CD4-positive, alpha-beta memory T cell (primary cell): ENCODE results near the gene CD300C. TPM values are rescaled to one million over a fixed set of nuclear protein-coding genes. Genes with fewer than 3 reads are reported as not detected.
"Not testable (repeated sequence)": the region's sequence is repeated elsewhere in the genome, so short reads cannot be mapped to it uniquely, and the experiment has no call there.

Experiments
- CTCF ChIA-PET: fragments of 350-600 bp; sonication (Branson Sonifier 250); formaldehyde crosslinking; loops from one replicate; lab custom pipeline; 2021; ENCODE audit warnings: inconsistent platforms; ENCODE audit not compliant: partially characterized antibody; lab: Charles Lee
- POLR2A ChIA-PET: fragments of 350-600 bp; sonication (Branson Sonifier 250); formaldehyde crosslinking; loops from one replicate; lab custom pipeline; 2021; ENCODE audit not compliant: partially characterized antibody; lab: Charles Lee
- DNase-seq, 5 donors: peaks; one replicate each; pipeline versions ENCODE4 v3.0.0 to v3.0.0-alpha.2; 2020 to 2022; ENCODE audit warnings: mixed read lengths in 1 of 5
- H3K27ac ChIP-seq: one replicate; pipeline ENCODE4 v1.7.0; 2013; ENCODE audit warnings: low read depth, low read length
- H3K27me3 ChIP-seq: 2 replicates; pipeline ENCODE4 v1.7.0; 2013; ENCODE audit warnings: mild to moderate bottlenecking, low read length, moderate library complexity; ENCODE audit not compliant: insufficient read depth
- H3K36me3 ChIP-seq: 2 replicates; pipeline ENCODE4 v1.7.0; 2013; ENCODE audit warnings: mild to moderate bottlenecking, low read length, moderate library complexity; ENCODE audit not compliant: insufficient read depth
- H3K4me1 ChIP-seq: 2 replicates; pipeline ENCODE4 v1.7.0; 2013; ENCODE audit warnings: mild to moderate bottlenecking, low read length, moderate library complexity; ENCODE audit not compliant: insufficient read depth
- H3K4me3 ChIP-seq, 2 donors: one replicate each; pipeline ENCODE4 v1.7.0; 2013; ENCODE audit warnings: low read length in 2 of 2, mild to moderate bottlenecking in 1 of 2
- H3K9me3 ChIP-seq, 2 donors: one replicate each; pipeline ENCODE4 v1.7.0; 2013; ENCODE audit warnings: low read length in 2 of 2, control low read depth in 1 of 2; ENCODE audit not compliant: control insufficient read depth in 1 of 2
- H3K27ac Mint-ChIP-seq, 7 donors: one replicate each; pipeline ENCODE4 v1.8.0; 2020 to 2021; ENCODE audit warnings: mixed read lengths in 7 of 7, mild to moderate bottlenecking in 6 of 7, inconsistent platforms in 3 of 7, moderate library complexity in 3 of 7
- H3K27me3 Mint-ChIP-seq, 2 donors: one replicate each; pipeline ENCODE4 v1.8.0; 2020 to 2021; ENCODE audit warnings: mixed read lengths in 2 of 2
- H3K36me3 Mint-ChIP-seq, 2 donors: one replicate each; pipeline ENCODE4 v1.8.0; 2020 to 2021; ENCODE audit warnings: mixed read lengths in 2 of 2, inconsistent platforms in 1 of 2, mild to moderate bottlenecking in 1 of 2
- H3K4me1 Mint-ChIP-seq, 4 donors: one replicate each; pipeline ENCODE4 v1.8.0; 2020 to 2021; ENCODE audit warnings: mixed read lengths in 4 of 4, mild to moderate bottlenecking in 1 of 4
- H3K4me3 Mint-ChIP-seq, 8 donors: one replicate each; pipeline ENCODE4 v1.8.0; 2020 to 2021; ENCODE audit warnings: mixed read lengths in 8 of 8, mild to moderate bottlenecking in 7 of 8, moderate library complexity in 6 of 8, inconsistent platforms in 3 of 8
- H3K9me3 Mint-ChIP-seq, 8 donors: one replicate each; pipeline ENCODE4 v1.8.0; 2020 to 2021; ENCODE audit warnings: mixed read lengths in 8 of 8, mild to moderate bottlenecking in 5 of 8, inconsistent platforms in 3 of 8, moderate library complexity in 1 of 8
- intact Hi-C: fragments of 100-400 bp; cut with micrococcal nuclease; formaldehyde crosslinking; loops from one replicate; pipeline ENCODE4 v1.15.1; 2023
- polyA plus RNA-seq, 2 donors: library from polyadenylated mRNA; unstranded; fragments of 300-500 nt; fragmentation: Illumina TruSeq; gene quantifications; one replicate each; pipeline ENCODE4 v1.2.3, GENCODE V29; 2021
- total RNA-seq, 2 experiments: library from RNA; stranded (reverse); gene quantifications; one replicate each; pipeline ENCODE4 v1.2.3, GENCODE V29; 2021

CD300C gene
- total and polyA plus RNA-seq, 4 experiments from 2014 or later: not detected

DNA sequence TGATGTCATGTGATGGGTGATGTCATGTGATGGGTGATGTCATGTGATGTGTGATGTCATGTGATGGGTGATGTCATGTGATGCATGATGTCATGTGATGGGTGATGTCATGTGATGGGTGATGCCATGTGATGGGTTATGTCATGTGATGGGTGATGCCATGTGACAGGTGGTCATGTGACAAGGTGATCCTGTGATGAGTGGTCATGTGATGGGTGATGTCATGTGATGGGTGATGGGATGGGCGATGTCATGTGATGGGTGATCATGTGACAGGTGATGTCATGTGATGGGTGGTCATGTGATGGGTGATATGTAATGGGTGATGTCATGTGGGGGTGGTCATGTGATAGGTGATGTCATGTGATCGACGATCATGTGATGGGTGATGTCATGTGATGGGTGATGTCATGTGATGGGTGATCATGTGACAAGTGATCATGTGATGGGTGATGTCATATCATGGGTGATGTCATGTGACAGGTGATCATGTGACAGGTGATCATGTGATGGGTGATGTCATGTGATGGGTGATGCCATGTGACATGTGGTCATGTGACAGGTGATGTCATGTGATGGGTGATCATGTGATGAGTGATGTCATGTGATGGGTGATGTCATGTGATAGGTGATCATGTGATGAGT lies 31.8 kb downstream of the CD300C start:
- H3K27me3 ChIP-seq: no peaks in the 10 kb centered on the region
- no peaks in the 10 kb centered on the region for H3K4me1 ChIP-seq
- H3K27ac Mint-ChIP-seq: peak overlapping the region; percentile 38 to 99 (median 92)
- H3K36me3 ChIP-seq: no peaks in the 10 kb centered on the region
- peaks cover 4 to 24% (median 16%) of the 10 kb centered on the region in 8 donors for H3K9me3 Mint-ChIP-seq
- peaks cover 11 to 21% of the 10 kb centered on the region in 2 donors for H3K27me3 Mint-ChIP-seq
- ChIA-PET CTCF (no interaction called here), POLR2A (no interaction called here)
- H3K4me3 Mint-ChIP-seq: peak overlapping the region in 6 of 8 donors; percentile 1 to 81 (median 66)
- no peak overlapping the region for H3K27ac ChIP-seq
- no peak overlapping the region for H3K4me3 ChIP-seq
- intact Hi-C loops: no loop called here
- peaks cover 0 to 3% of the 10 kb centered on the region in 2 donors for H3K9me3 ChIP-seq
- DNase-seq: peak; percentile 34 to 80 (median 46)
- H3K4me1 Mint-ChIP-seq: peaks cover 0 to 13% (median 2%) of the 10 kb centered on the region in 4 donors
- peaks cover 3 to 11% of the 10 kb centered on the region in 2 donors for H3K36me3 Mint-ChIP-seq

DNA sequence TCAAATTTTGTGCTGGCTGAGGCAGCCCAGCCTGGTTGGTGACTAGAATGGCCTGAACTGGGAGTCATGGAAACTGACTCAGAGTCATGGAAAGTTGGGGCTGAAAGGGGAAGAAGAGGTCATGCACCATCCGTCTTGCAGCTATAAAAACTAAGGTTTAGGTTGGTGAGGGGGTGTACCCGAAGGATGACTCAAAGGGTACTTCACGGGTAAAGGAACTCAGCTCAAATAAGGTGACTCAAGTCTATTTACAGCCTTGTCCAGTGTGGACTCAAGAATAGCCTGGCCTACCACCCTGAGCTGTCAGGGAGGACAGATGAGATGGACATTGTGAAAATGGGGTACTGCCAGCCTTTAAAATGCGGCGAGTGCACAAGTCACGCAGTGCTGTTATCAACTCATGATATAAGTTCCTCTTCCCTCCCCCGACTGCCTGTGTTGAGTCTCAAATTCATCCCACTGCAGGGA lies 33.3 kb downstream of the CD300C start:
- H3K9me3 ChIP-seq: peaks cover 0 to 3% of the 10 kb centered on the region in 2 donors
- no peak for DNase-seq
- CTCF ChIA-PET: no interaction called here
- intact Hi-C loops: no loop called here
- no peak overlapping the region for H3K4me3 ChIP-seq
- peaks cover 8 to 17% of the 10 kb centered on the region in 2 donors for H3K27me3 Mint-ChIP-seq
- no peak overlapping the region for H3K27ac ChIP-seq
- peaks cover 4 to 15% (median 10%) of the 10 kb centered on the region in 8 donors for H3K9me3 Mint-ChIP-seq
- peak overlapping the region in 1 of 7 donors; percentile 63 for H3K27ac Mint-ChIP-seq
- H3K27me3 ChIP-seq: no peaks in the 10 kb centered on the region
- peaks cover 3 to 11% of the 10 kb centered on the region in 2 donors for H3K36me3 Mint-ChIP-seq
- H3K36me3 ChIP-seq: no peaks in the 10 kb centered on the region
- POLR2A ChIA-PET: no interaction called here
- H3K4me3 Mint-ChIP-seq: no peak overlapping the region
- H3K4me1 ChIP-seq: no peaks in the 10 kb centered on the region
- H3K4me1 Mint-ChIP-seq: peaks cover 0 to 13% (median 2%) of the 10 kb centered on the region in 4 donors

- H3K27me3 Mint-ChIP-seq: peaks cover 7 to 17% of the 10 kb centered on the region in 2 donors
- H3K4me3 Mint-ChIP-seq: no peak overlapping the region
- DNase-seq: no peak
- H3K9me3 Mint-ChIP-seq: peaks cover 4 to 15% (median 10%) of the 10 kb centered on the region in 8 donors
- Histone ChIP-seq H3K4me3 (no peak overlapping the region), H3K4me1 (no peaks in the 10 kb centered on the region), H3K36me3 (no peaks in the 10 kb centered on the region), H3K9me3 (peaks cover 0 to 3% of the 10 kb centered on the region in 2 donors), H3K27ac (no peak overlapping the region), H3K27me3 (no peaks in the 10 kb centered on the region)
- H3K4me1 Mint-ChIP-seq: peaks cover 0 to 13% (median 2%) of the 10 kb centered on the region in 4 donors
- H3K27ac Mint-ChIP-seq: peak overlapping the region in 1 of 7 donors; percentile 63
- intact Hi-C loops: no loop called here
- peaks cover 3 to 11% of the 10 kb centered on the region in 2 donors for H3K36me3 Mint-ChIP-seq
- ChIA-PET POLR2A (no interaction called here), CTCF (no interaction called here)
Observed at GRCh38 chr17:74512036-74512435, 33.9 kb downstream of the CD300C start.

DNA sequence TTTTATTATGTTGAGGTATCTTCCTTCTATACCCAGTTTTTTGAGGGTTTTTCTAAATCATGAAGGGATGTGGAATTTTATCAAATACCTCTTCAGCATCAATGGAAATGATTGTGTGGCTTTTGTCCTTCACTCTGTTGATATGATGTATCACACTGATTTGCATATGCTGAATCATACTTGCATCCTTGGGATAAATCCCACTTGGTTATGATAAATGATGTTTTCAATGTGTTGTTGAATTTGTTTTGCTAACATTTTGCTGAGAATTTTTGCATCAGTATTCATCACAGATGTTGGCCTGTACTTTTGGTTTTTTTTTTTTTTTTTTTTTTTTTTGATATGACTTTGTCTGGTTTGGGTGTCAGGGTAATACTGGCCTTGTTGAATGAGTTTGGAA lies 37.8 kb downstream of the CD300C start:
- Mint-ChIP-seq H3K4me3 (no peak overlapping the region), H3K27me3 (peaks cover 0 to 5% of the 10 kb centered on the region in 2 donors), H3K27ac (no peak overlapping the region), H3K36me3 (no peaks in the 10 kb centered on the region), H3K9me3 (no peaks in the 10 kb centered on the region), H3K4me1 (no peaks in the 10 kb centered on the region)
- DNase-seq: no peak
- intact Hi-C loops: no loop called here
- H3K27me3 ChIP-seq: no peaks in the 10 kb centered on the region
- H3K9me3 ChIP-seq: no peaks in the 10 kb centered on the region
- no peaks in the 10 kb centered on the region for H3K4me1 ChIP-seq
- ChIA-PET CTCF (no interaction called here), POLR2A (no interaction called here)
- H3K27ac ChIP-seq: no peak overlapping the region
- H3K4me3 ChIP-seq: no peak overlapping the region
- H3K36me3 ChIP-seq: no peaks in the 10 kb centered on the region

DNA sequence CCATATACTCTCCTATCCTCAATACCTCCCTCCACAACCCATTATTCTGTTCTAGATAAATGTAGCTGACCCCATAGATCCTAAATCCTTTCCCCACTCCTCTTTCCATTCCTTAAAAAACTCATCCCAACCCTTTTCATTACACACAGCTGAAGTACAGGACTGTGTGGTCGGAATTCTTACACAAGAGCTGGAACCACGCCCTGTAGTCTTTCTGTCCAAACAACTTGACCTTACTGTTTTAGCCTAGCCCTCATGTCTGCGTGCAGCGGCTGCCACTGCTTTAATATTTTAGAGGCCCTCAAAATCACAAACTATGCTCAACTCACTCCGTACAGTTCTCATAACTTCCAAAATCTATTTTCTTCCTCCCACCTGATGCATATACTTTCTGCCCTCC lies 42.0 kb downstream of the CD300C start:
- H3K4me3 ChIP-seq, POLR2A ChIA-PET, CTCF ChIA-PET: not testable (repeated sequence)

DNA sequence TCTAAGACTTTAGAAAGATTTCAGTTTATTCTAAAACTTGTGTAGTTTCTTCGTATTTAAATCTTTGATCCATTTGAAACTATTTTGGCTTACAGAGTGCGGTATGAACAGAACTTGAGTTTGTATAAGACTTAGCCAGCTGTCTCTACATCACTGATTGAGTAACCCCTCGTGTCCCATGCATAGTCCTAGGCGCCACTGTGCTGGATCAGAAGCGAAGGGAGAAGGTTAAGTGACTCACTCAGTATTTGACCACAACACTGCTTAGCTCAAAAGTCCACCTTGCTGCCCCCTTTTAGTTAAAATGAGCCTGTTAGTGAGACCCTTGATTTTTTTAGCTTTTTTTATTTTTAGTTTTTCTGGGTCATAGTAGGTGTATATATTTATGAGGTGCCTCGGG lies 43.1 kb downstream of the CD300C start:
- no peaks in the 10 kb centered on the region for H3K27me3 Mint-ChIP-seq
- ChIA-PET POLR2A (no interaction called here), CTCF (no interaction called here)
- no peaks in the 10 kb centered on the region for H3K27me3 ChIP-seq
- no peaks in the 10 kb centered on the region for H3K36me3 Mint-ChIP-seq
- DNase-seq: no peak
- no peak overlapping the region for H3K27ac ChIP-seq
- no peak overlapping the region for H3K27ac Mint-ChIP-seq
- H3K9me3 ChIP-seq: no peaks in the 10 kb centered on the region
- no peak overlapping the region for H3K4me3 Mint-ChIP-seq
- H3K4me3 ChIP-seq: no peak overlapping the region
- H3K9me3 Mint-ChIP-seq: no peaks in the 10 kb centered on the region
- no peaks in the 10 kb centered on the region for H3K4me1 ChIP-seq
- no peaks in the 10 kb centered on the region for H3K4me1 Mint-ChIP-seq
- intact Hi-C loops: no loop called here
- H3K36me3 ChIP-seq: no peaks in the 10 kb centered on the region

More for the DNA sequence above, 42.0 kb downstream of the CD300C start:
- H3K27ac Mint-ChIP-seq, H3K9me3 ChIP-seq, H3K9me3 Mint-ChIP-seq, H3K36me3 Mint-ChIP-seq, H3K27me3 ChIP-seq, H3K36me3 ChIP-seq, DNase-seq, H3K27me3 Mint-ChIP-seq, H3K4me1 ChIP-seq, H3K4me1 Mint-ChIP-seq, H3K27ac ChIP-seq, intact Hi-C loops, H3K4me3 Mint-ChIP-seq: not testable (repeated sequence)

DNA sequence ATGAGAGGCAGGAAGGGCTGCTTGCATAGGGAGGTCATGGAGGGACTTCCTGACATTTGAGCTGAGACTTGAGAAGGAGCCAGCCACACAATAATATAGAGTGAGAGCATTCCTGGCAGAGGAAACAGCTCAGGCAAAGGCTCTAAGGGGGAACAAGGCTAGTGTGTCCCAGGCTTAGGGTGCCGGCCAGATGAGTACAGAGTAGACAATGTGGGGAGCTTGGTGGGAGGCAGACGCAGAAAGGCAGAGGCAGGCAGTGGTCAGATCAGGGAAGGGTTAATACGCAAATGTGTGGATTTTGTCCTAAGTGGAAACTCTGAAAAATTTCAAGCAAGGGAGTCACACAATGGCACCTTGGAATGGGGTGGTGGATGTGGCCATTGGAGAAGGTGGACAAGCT lies 45.9 kb downstream of the CD300C start:
- no peaks in the 10 kb centered on the region for H3K36me3 Mint-ChIP-seq
- Histone ChIP-seq H3K4me1 (no peaks in the 10 kb centered on the region), H3K27ac (no peak overlapping the region), H3K4me3 (no peak overlapping the region), H3K9me3 (no peaks in the 10 kb centered on the region), H3K27me3 (no peaks in the 10 kb centered on the region), H3K36me3 (no peaks in the 10 kb centered on the region)
- ChIA-PET CTCF (interaction anchor here (0.7 to 1.8 kb wide), 3 partner anchors 11 to 131 kb away, joined by 3 to 6 read pairs (median 3); no protein-coding TSS in a partner anchor), POLR2A (no interaction called here)
- DNase-seq: no peak
- no peak overlapping the region for H3K4me3 Mint-ChIP-seq
- no peaks in the 10 kb centered on the region for H3K27me3 Mint-ChIP-seq
- peak overlapping the region in 2 of 7 donors; percentile 53 to 55 for H3K27ac Mint-ChIP-seq
- intact Hi-C loops: no loop called here
- H3K4me1 Mint-ChIP-seq: no peaks in the 10 kb centered on the region
- H3K9me3 Mint-ChIP-seq: no peaks in the 10 kb centered on the region
